GM18499 (cell line): ENCODE data around the gene PDE2A.

Experiments used
- ATAC-seq: cut with Tn5 transposase; IDR thresholded peaks from one replicate; pipeline ENCODE4 v1.9.1; 2021; ENCODE audit warnings: moderate number of reproducible peaks; ENCODE audit not compliant: insufficient read depth, unreplicated experiment

The PDE2A gene

DNA sequence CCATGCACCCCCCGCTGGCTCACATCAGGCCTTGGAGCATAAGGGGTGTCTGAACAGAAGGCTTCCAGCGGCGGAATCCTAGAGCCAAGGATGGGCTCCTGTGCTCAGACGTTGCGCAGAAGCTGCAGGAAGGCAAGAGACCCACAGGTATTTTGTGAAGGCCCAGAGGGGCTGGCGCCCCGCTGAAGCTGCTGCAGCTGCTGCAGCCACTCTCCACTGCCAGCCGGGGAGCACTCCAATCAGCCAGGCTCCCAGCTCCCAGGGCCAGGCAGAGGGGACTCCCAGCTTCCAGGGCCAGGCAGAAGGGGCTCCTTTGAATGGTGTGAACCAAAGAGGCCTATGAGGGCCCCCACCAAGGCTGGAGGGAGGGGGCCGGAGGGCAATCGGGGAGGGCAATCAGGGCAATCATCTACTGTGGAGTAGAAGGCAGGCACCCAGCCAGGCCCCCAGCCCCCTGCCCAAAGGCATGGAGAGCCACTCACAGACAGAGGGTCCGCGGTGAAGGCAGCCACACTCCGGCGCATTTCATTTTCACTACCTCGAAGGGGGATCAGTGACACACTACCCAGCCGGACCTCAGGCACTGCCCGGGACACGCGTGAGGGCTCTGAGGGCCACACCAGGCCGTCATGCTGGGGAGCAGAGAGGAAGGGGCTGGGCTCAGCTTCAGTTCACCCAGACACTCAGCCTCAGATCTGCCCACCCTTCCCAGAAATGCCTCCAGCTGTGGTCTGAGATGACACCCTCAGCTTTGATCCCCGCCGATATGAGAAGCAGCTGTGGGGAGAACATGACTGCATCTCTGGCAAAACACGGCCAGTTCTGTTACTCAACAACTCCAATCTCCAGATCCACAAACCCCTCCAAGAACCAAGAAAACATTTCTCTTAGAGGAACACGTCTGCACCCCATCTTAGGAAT is 11.6 kb upstream of the PDE2A start:
- no peak for ATAC-seq

DNA sequence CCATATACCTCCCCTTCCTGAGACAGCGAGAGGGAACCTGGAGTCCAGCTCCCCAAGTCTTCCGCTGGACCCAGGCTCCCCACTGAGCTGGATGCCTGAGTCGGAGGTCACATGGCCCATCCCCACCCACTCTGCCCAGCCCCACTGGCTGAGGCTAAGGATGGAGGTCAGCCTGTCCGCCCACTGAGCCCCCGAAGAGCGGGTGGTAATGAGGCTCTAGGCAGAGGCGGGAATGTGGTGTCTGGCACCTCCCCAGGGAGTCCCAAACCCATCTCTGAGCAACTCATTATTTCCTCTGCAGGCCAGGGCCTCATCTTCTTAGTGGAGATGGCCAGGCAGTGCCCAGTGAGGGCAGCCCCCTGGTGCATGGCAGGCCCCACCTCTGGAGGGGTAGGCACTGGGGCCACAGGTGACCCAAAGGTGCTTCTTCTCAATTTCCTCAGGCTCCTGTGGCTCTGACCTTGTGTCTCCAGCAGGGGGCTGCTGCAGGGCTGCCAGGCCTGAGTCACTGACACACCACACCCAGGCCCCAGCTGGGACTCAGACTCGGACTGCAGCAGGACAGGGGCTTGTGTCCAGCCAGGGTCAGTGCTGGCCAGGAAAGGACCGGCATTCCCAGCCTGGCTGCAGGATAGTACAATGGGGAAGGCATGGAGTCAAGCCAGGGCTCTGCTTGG is 10.2 kb upstream of the PDE2A start:
- ATAC-seq: no peak

DNA sequence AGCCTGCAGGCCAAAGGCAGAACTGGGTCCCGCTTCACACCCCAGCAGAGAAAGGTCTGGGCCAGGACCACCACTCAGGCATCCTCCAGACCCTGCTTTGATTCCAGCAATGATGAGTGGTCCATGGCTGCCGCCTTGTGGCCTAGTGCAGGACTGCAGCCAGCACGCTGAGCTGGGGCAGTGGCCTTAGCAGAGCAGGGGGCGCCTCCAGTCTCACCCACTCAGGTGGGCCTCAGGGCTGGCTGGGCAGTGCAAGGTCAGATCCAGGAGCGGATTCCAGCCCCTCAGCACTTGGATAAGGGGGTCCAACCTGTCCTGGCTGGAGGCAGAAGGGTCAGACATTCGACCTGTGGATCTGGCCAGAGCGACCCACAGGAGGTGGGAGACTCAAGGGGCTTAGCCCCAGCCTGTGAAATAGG is 9.6 kb upstream of the PDE2A start:
- ATAC-seq: no peak

GRCh38 chr11:72682858-72683243 is 8.6 kb upstream of the PDE2A start:
- no peak for ATAC-seq

GRCh38 chr11:72682238-72682857 is 8.1 kb upstream of the PDE2A start:
- ATAC-seq: no peak

DNA sequence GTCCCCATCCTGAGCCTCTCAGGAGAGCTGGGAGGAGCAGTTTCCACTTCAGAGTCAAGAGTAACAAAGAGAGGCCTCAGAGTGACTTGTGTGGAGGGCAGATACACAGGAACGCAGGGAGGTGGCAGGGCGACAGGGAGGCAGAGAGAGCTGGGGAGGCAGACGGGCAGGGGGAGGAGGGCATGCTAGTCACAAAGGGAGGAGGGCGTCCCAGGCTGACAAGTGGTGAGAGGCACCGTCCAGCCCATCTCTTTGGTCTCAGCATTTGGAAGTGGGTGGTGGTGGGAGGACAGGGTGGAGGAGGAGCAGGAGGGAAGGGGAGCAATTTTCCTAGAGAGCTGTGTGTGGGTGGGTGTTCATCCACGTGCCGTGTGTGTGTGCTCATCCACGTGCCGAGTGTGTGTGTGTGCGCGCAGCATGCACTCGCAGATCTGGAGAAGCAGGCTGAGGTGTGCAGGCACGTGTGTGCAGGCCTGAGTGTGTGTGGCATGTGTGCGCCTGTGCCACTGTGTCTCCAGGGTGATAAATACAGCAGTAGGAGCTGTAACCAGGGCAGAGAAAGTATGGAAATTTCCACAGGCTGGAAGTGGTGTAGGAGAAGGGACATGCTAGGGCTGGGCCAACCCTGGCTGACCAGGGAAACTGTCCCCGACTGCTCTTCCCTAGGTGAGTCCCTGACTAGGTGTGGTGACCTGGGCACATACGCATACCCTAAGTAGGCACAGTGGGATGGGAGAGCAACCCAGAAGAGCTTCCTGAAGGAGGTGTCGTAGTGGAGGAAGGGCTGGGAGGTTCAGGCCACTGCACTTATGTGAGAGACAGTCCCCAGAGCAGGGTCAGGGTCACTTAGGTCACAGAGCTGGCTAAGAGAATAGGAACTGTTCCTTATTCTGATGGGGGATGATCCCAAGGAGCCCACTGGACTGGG is 7.3 kb upstream of the PDE2A start:
- ATAC-seq: no peak

- no peak for ATAC-seq
These were observed 6.5 kb upstream of the PDE2A start for GRCh38 chr11:72680624-72681158.

DNA sequence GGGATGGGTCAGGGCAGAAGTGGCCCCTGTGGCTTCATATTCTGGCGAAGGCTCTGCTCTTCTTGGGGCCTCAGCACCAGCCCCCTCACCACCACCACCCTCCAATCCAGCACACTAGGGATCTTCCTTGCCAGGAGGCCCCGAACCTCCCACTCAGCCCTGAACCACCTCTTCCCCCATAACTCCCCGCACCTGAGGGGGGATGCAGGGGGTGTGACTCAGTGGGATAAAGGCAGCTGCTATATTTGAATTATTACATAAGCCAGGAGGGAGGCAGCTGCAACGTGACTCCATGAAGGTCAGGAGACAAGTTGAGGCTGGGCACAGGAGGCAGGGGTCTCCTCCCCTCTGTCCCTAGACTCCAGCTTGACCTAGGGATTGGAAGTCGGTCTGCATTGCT is 5.6 kb upstream of the PDE2A start:
- ATAC-seq: no peak

- no peak for ATAC-seq
These were observed 4.3 kb upstream of the PDE2A start for GRCh38 chr11:72678524-72678923.

DNA sequence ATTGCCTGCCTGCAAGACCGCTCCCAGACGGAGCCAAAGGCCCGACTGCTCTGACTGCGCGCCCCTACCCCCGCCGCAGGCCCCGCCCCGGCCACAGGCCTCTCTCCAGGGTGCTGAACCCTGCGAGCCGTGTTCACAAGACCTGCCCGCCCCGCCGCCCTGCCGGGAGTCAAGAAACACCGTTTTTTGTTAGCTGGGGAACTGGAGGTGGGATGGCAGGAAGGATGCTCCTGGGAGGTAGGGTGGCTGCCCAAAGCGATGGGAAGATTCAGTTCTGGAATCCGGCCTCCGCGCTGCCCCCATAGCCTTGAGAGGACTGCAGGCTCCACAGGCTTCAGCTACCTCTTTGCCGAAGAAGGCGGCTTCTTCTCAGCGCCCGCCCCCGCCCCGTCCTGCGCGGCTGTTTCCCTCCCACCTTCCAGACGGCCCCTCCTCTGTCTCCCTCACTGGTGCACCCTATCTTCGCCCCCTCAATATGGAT is 2.7 kb upstream of the PDE2A start:
- no peak for ATAC-seq

DNA sequence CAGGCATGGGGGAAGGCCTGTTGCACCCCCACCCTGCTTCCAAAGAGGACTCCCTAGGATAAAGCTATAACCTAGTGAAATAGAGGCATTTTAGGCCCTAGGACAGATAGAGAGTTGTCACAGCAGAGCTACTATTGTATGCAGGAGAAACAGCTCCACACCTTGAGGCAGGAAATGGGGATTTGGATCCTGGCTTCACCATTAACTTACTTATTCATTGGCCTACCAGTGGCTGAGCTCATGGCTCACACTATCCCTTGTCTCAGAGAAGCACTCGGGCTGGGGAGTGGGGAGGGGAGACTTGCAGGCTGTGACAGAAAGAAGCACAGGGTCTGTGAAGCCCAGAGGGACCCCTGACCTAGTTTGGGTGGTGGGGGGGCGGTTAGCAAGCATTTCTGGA is 999 bp upstream of the PDE2A start:
- ATAC-seq: no peak

DNA sequence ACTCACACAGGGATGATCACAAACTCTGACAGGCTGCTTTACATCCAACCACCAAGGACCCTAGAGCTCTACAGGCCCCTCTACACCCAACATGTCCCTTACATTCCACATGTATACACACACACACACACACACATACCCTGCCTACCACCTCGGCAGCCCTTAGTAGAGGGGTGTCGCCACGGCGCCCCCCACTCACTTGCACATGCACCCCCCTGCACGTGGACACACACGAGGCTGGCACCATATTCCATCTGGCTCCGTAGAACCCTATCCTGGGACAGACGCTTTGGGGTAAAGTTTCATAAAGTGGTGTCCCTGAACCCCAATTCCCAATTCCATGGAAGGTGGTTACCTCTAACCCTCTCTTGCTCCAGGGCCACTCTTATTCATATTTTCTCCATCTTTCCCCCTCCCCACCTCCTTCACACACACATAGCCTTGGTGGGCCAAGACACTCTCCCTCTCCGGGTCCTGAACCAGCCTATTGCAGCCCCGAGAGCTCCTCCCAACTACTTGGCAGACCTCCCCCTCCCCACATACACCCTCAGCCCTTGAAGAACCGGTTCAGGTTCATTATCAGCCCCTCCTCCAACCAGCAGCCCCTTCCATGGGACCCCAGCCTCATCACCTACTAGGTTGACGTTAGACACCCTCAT is 809 bp downstream of the PDE2A start:
- no peak for ATAC-seq

- ATAC-seq: no peak
These were observed 1.5 kb downstream of the PDE2A start for GRCh38 chr11:72672597-72673238.

GRCh38 chr11:72671152-72672099 is 2.8 kb downstream of the PDE2A start:
- no peak for ATAC-seq

GRCh38 chr11:72670041-72670440 is 4.2 kb downstream of the PDE2A start:
- no peak for ATAC-seq

- ATAC-seq: no peak
These were observed 4.7 kb downstream of the PDE2A start for GRCh38 chr11:72669527-72669926.

- ATAC-seq: peak; percentile 89
These were observed 5.4 kb downstream of the PDE2A start for GRCh38 chr11:72668629-72669347.
